Measurements from ENCODE around the gene DAB2IP.
A peak's percentile ranks its signal among the peaks of the same experiment; 100 is the strongest.

Gene DAB2IP

GRCh38 chr9:121663591-121663990, 12.2 kb downstream of the DAB2IP start:
- no peak overlapping the region for H3K4ac ChIP-seq (ENCODE audit: low read depth, low read length)
- no peaks in the 10 kb centered on the region for H3K79me2 ChIP-seq (ENCODE audit: control insufficient read depth, insufficient read depth, low read length, poor library complexity)
- peaks cover 11 to 14% of the 10 kb centered on the region in 2 experiments for H3K4me1 ChIP-seq (ENCODE audit: control insufficient read depth in 1 of 2, insufficient read depth in 2 of 2, low read length in 2 of 2)
- no peak overlapping the region for H4K91ac ChIP-seq (ENCODE audit: low read depth, low read length)
- H4K8ac ChIP-seq (ENCODE audit: low read depth, low read length): no peak overlapping the region
- peak; percentile 58 to 70 for DNase-seq
- no peak overlapping the region for H2AFZ ChIP-seq (ENCODE audit: insufficient read depth, low read length, poor library complexity)
- H3K27ac ChIP-seq (ENCODE audit: low read depth, low read length): peak overlapping the region; percentile 7
- no peak overlapping the region for H2BK5ac ChIP-seq (ENCODE audit: low read depth, low read length, poor library complexity)
- H4K12ac ChIP-seq (ENCODE audit: low read depth, low read length): no peak overlapping the region
- peaks cover 5% of the 10 kb centered on the region for H3K79me1 ChIP-seq (ENCODE audit: low read length)
- no peak overlapping the region for H3K14ac ChIP-seq (ENCODE audit: low read length)
- H2BK120ac ChIP-seq (ENCODE audit: insufficient read depth, low read length, poor library complexity): no peak overlapping the region
- H3K27me3 ChIP-seq (ENCODE audit: insufficient read depth, low read length): no peaks in the 10 kb centered on the region
- no peak overlapping the region for H3K4me2 ChIP-seq (ENCODE audit: low read length)
- no peaks in the 10 kb centered on the region for H3K9me3 ChIP-seq (ENCODE audit: insufficient read depth, low read depth, low read length)
- peak overlapping the region; percentile 15 for H2BK12ac ChIP-seq (ENCODE audit: low read length)
- peak overlapping the region; percentile 7 for H3K18ac ChIP-seq (ENCODE audit: low read length)
- no peak overlapping the region for H2AK5ac ChIP-seq (ENCODE audit: low read length)
- no peak overlapping the region for H3K23ac ChIP-seq (ENCODE audit: low read length)
- no peak overlapping the region for H3K9ac ChIP-seq (ENCODE audit: low read length)
- no peak overlapping the region for H3K4me3 ChIP-seq (ENCODE audit: low read depth, low read length)
- H3K36me3 ChIP-seq (ENCODE audit: control insufficient read depth in 1 of 2, insufficient read depth in 2 of 2, low read length in 2 of 2): peaks cover 3 to 4% of the 10 kb centered on the region in 2 experiments
- WGBS (ENCODE audit: extremely low coverage, insufficient coverage, insufficient read length): no CpG with 5 or more reads among the region's 7 CpGs

GRCh38 chr9:121666294-121666693, 14.9 kb downstream of the DAB2IP start:
- no peaks in the 10 kb centered on the region for H3K27me3 ChIP-seq (ENCODE audit: insufficient read depth, low read length)
- H3K4me1 ChIP-seq (ENCODE audit: control insufficient read depth in 1 of 2, insufficient read depth in 2 of 2, low read length in 2 of 2): peaks cover 11 to 14% of the 10 kb centered on the region in 2 experiments
- H4K12ac ChIP-seq (ENCODE audit: low read depth, low read length): no peak overlapping the region
- no peak overlapping the region for H3K4ac ChIP-seq (ENCODE audit: low read depth, low read length)
- no peak overlapping the region for H4K91ac ChIP-seq (ENCODE audit: low read depth, low read length)
- DNase-seq: no peak
- no peak overlapping the region for H2AK5ac ChIP-seq (ENCODE audit: low read length)
- H3K27ac ChIP-seq (ENCODE audit: low read depth, low read length): no peak overlapping the region
- no peak overlapping the region for H2AFZ ChIP-seq (ENCODE audit: insufficient read depth, low read length, poor library complexity)
- H3K23ac ChIP-seq (ENCODE audit: low read length): no peak overlapping the region
- no peaks in the 10 kb centered on the region for H3K79me2 ChIP-seq (ENCODE audit: control insufficient read depth, insufficient read depth, low read length, poor library complexity)
- H3K18ac ChIP-seq (ENCODE audit: low read length): no peak overlapping the region
- H3K79me1 ChIP-seq (ENCODE audit: low read length): peaks cover 5% of the 10 kb centered on the region
- H3K9ac ChIP-seq (ENCODE audit: low read length): no peak overlapping the region
- H2BK12ac ChIP-seq (ENCODE audit: low read length): no peak overlapping the region
- no CpG with 5 or more reads among the region's 8 CpGs for WGBS (ENCODE audit: extremely low coverage, insufficient coverage, insufficient read length)
- no peak overlapping the region for H4K8ac ChIP-seq (ENCODE audit: low read depth, low read length)
- peaks cover 0 to 7% of the 10 kb centered on the region in 2 experiments for H3K36me3 ChIP-seq (ENCODE audit: control insufficient read depth in 1 of 2, insufficient read depth in 2 of 2, low read length in 2 of 2)
- no peak overlapping the region for H2BK5ac ChIP-seq (ENCODE audit: low read depth, low read length, poor library complexity)
- H3K4me3 ChIP-seq (ENCODE audit: low read depth, low read length): no peak overlapping the region
- no peaks in the 10 kb centered on the region for H3K9me3 ChIP-seq (ENCODE audit: insufficient read depth, low read depth, low read length)
- H3K14ac ChIP-seq (ENCODE audit: low read length): no peak overlapping the region
- H3K4me2 ChIP-seq (ENCODE audit: low read length): no peak overlapping the region
- H2BK120ac ChIP-seq (ENCODE audit: insufficient read depth, low read length, poor library complexity): no peak overlapping the region

GRCh38 chr9:121667214-121667613, 15.8 kb downstream of the DAB2IP start:
- H3K27ac ChIP-seq (ENCODE audit: low read depth, low read length): no peak overlapping the region
- H3K9ac ChIP-seq (ENCODE audit: low read length): no peak overlapping the region
- H3K4me3 ChIP-seq (ENCODE audit: low read depth, low read length): no peak overlapping the region
- no peak overlapping the region for H2AFZ ChIP-seq (ENCODE audit: insufficient read depth, low read length, poor library complexity)
- no peaks in the 10 kb centered on the region for H3K27me3 ChIP-seq (ENCODE audit: insufficient read depth, low read length)
- no peak overlapping the region for H3K4me2 ChIP-seq (ENCODE audit: low read length)
- H3K23ac ChIP-seq (ENCODE audit: low read length): no peak overlapping the region
- no peak overlapping the region for H3K14ac ChIP-seq (ENCODE audit: low read length)
- H3K18ac ChIP-seq (ENCODE audit: low read length): no peak overlapping the region
- H2BK120ac ChIP-seq (ENCODE audit: insufficient read depth, low read length, poor library complexity): no peak overlapping the region
- H4K12ac ChIP-seq (ENCODE audit: low read depth, low read length): no peak overlapping the region
- no peaks in the 10 kb centered on the region for H3K79me2 ChIP-seq (ENCODE audit: control insufficient read depth, insufficient read depth, low read length, poor library complexity)
- no peak overlapping the region for H2BK12ac ChIP-seq (ENCODE audit: low read length)
- no peak overlapping the region for H2AK5ac ChIP-seq (ENCODE audit: low read length)
- peak in 1 of 2 donors; percentile 36 for DNase-seq
- peaks cover 5% of the 10 kb centered on the region for H3K79me1 ChIP-seq (ENCODE audit: low read length)
- H4K8ac ChIP-seq (ENCODE audit: low read depth, low read length): no peak overlapping the region
- H3K4ac ChIP-seq (ENCODE audit: low read depth, low read length): no peak overlapping the region
- WGBS (ENCODE audit: extremely low coverage, insufficient coverage, insufficient read length): no CpG with 5 or more reads among the region's 6 CpGs
- H2BK5ac ChIP-seq (ENCODE audit: low read depth, low read length, poor library complexity): no peak overlapping the region
- no peak overlapping the region for H4K91ac ChIP-seq (ENCODE audit: low read depth, low read length)
- H3K4me1 ChIP-seq (ENCODE audit: control insufficient read depth in 1 of 2, insufficient read depth in 2 of 2, low read length in 2 of 2): peaks cover 11 to 14% of the 10 kb centered on the region in 2 experiments
- peaks cover 0 to 7% of the 10 kb centered on the region in 2 experiments for H3K36me3 ChIP-seq (ENCODE audit: control insufficient read depth in 1 of 2, insufficient read depth in 2 of 2, low read length in 2 of 2)
- no peaks in the 10 kb centered on the region for H3K9me3 ChIP-seq (ENCODE audit: insufficient read depth, low read depth, low read length)

- no peak overlapping the region for H2AK5ac ChIP-seq (ENCODE audit: low read length)
- H2BK5ac ChIP-seq (ENCODE audit: low read depth, low read length, poor library complexity): no peak overlapping the region
- DNase-seq: no peak
- H3K79me2 ChIP-seq (ENCODE audit: control insufficient read depth, insufficient read depth, low read length, poor library complexity): no peaks in the 10 kb centered on the region
- no peak overlapping the region for H3K23ac ChIP-seq (ENCODE audit: low read length)
- peaks cover 4 to 7% of the 10 kb centered on the region in 2 experiments for H3K36me3 ChIP-seq (ENCODE audit: control insufficient read depth in 1 of 2, insufficient read depth in 2 of 2, low read length in 2 of 2)
- no peak overlapping the region for H3K4me3 ChIP-seq (ENCODE audit: low read depth, low read length)
- H2BK12ac ChIP-seq (ENCODE audit: low read length): no peak overlapping the region
- H2AFZ ChIP-seq (ENCODE audit: insufficient read depth, low read length, poor library complexity): no peak overlapping the region
- H3K4ac ChIP-seq (ENCODE audit: low read depth, low read length): no peak overlapping the region
- no peak overlapping the region for H4K8ac ChIP-seq (ENCODE audit: low read depth, low read length)
- H3K9me3 ChIP-seq (ENCODE audit: insufficient read depth, low read depth, low read length): no peaks in the 10 kb centered on the region
- H3K9ac ChIP-seq (ENCODE audit: low read length): no peak overlapping the region
- WGBS (ENCODE audit: extremely low coverage, insufficient coverage, insufficient read length): no CpG with 5 or more reads among the region's 9 CpGs
- H4K91ac ChIP-seq (ENCODE audit: low read depth, low read length): no peak overlapping the region
- no peak overlapping the region for H2BK120ac ChIP-seq (ENCODE audit: insufficient read depth, low read length, poor library complexity)
- no peak overlapping the region for H3K14ac ChIP-seq (ENCODE audit: low read length)
- no peak overlapping the region for H3K27ac ChIP-seq (ENCODE audit: low read depth, low read length)
- peaks cover 7 to 11% of the 10 kb centered on the region in 2 experiments for H3K4me1 ChIP-seq (ENCODE audit: control insufficient read depth in 1 of 2, insufficient read depth in 2 of 2, low read length in 2 of 2)
- no peak overlapping the region for H4K12ac ChIP-seq (ENCODE audit: low read depth, low read length)
- H3K18ac ChIP-seq (ENCODE audit: low read length): no peak overlapping the region
- H3K27me3 ChIP-seq (ENCODE audit: insufficient read depth, low read length): no peaks in the 10 kb centered on the region
- H3K4me2 ChIP-seq (ENCODE audit: low read length): no peak overlapping the region
- peaks cover 2% of the 10 kb centered on the region for H3K79me1 ChIP-seq (ENCODE audit: low read length)
These were observed 16.5 kb downstream of the DAB2IP start for GRCh38 chr9:121667890-121668289.

Data from trophoblast cell (in vitro differentiated cells and primary cell).